22Rv1 (cell line): ENCODE results near the gene RXFP2.

Experiments used
- H3K27ac ChIP-seq: fragments of 450-650 bp; 2 replicates; pipeline ENCODE4 v1.5.1; 2017
- ZFX ChIP-seq: fragments of 450-650 bp; IDR thresholded peaks from 2 replicates; pipeline ENCODE4 v1.6.1; 2017; ENCODE audit warnings: antibody characterized with exemption, borderline replicate concordance
- TF ChIP-seq, protein P1 (sequence below): fragments of 450-650 bp; IDR thresholded peaks from 2 replicates; pipeline ENCODE4 v1.5.1; 2017; ENCODE audit warnings: mild to moderate bottlenecking

RXFP2 gene

DNA sequence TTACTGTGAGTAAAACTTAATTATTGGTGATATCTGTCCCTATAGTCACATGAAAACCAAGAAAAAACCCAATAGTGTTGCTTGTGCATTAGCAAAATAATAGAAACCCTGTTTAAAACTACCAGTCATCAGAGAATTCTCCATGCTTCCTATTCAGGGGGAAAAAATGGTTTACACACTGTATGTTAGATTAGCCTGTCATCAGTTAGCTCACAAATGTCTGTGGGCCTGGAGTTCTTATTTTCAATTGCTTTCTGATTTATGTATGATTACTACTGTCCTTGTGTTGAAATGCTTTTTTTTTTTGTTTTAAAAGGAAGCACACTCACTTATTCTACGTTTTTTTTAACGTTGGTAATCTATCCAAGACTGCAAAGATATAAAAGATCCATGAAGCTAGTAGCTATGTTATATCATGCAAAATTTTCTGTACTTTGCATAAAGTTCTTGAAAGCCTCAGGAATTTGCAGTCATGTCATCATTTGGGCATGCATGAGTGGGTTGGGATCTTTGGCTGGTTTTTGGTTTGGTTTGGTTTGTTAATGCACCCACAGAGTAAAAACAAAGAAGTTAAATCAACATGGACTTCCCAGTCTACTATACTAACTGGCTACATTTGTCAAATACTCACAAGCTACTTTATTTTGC lies 25.9 kb downstream of the RXFP2 start:
- TF ChIP-seq, protein P1, sequence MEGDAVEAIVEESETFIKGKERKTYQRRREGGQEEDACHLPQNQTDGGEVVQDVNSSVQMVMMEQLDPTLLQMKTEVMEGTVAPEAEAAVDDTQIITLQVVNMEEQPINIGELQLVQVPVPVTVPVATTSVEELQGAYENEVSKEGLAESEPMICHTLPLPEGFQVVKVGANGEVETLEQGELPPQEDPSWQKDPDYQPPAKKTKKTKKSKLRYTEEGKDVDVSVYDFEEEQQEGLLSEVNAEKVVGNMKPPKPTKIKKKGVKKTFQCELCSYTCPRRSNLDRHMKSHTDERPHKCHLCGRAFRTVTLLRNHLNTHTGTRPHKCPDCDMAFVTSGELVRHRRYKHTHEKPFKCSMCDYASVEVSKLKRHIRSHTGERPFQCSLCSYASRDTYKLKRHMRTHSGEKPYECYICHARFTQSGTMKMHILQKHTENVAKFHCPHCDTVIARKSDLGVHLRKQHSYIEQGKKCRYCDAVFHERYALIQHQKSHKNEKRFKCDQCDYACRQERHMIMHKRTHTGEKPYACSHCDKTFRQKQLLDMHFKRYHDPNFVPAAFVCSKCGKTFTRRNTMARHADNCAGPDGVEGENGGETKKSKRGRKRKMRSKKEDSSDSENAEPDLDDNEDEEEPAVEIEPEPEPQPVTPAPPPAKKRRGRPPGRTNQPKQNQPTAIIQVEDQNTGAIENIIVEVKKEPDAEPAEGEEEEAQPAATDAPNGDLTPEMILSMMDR: no peak
- no peak for TF ChIP-seq ZFX
- H3K27ac ChIP-seq: no peak overlapping the region

DNA sequence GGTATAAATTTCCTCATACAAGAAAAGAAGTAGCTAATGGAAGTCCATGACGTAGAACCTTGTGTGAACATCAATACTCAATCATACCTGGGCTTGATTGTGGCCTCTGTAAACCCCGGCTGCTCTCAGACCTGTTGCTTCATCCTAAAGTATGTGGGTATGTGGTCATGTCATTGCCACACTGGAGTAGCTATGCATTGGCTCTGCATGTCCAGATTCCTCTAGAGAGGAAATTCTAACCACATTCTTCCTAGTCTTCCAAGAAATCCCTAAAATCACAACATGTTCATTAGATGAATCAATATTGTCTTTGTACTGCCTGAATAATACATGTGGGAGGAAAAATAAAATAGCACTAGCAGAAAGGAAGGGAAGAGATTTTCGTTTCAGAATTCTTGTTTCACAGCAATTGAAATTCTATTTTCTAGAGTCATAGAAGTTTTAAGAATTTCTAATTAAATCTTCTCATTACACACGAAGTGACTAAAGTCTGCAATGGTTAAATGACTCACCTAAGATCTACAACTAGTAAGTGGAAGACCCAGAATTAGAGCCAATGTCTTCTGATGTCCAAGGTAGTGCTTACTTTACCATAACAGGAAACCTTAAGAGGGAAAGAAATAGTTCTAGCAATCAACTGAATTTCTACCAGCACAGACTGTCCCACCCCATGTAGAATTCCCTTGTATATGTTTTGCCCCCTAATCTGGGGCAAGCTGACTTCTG lies 28.0 kb downstream of the RXFP2 start:
- no peak overlapping the region for H3K27ac ChIP-seq
- TF ChIP-seq ZFX: no peak
- TF ChIP-seq, protein P1: no peak

DNA sequence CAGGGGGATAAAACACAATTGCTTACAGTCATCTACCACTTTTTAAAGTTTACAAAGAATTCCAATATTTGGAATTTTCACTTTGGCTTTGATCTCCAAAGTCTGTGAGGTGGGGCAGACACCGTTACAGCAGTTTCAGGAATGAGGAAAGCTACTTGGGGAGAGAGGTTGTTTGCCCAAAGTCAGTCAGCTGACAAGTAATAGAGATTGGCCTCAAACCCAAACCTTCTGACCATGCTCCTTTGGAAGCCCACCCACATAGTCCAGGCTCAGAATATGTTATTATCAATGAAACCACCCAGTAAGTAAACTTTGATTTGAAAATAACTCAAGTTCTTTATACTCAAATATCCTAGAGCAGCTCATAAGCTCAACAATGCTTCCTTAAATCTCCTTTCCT lies 29.0 kb downstream of the RXFP2 start:
- TF ChIP-seq, protein P1: no peak
- no peak for TF ChIP-seq ZFX
- no peak overlapping the region for H3K27ac ChIP-seq

DNA sequence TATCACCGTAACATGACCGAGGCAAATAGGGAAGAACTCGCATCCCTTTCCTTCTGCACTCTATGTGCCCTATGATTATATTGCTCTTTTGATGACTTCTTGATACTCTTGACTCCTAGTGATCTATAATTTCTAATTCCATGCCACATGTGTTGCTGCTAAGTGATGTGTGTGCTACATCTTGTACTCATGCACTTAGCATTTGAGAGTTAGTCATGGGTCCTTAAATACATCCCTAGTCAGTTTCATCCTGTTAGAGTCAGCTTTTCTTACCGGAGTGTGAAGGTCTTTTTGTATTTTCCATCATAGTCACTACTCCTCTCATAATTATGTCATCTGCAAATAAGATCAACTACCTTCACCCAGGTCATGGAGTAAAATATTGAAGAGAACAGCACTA lies 30.2 kb downstream of the RXFP2 start:
- no peak for TF ChIP-seq ZFX
- TF ChIP-seq, protein P1: no peak
- H3K27ac ChIP-seq: no peak overlapping the region

DNA sequence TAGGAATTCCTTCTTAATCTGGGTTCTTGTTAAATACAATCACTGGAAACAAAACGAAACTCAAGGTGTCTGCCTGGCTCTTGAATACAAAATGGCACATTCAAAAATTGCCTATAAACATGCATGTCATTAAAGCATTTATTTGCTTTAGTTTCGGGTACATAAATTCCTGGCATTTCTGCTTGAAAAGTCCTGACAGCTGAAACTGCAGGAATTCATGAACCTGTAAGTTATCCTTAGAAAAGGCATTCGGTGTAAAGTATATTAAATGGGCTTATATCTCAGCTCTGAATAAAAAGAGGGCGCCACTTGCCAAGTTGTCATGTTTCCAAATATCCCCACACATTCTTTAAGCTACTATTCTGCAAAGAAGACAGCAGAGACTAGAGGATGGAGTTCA lies 32.9 kb downstream of the RXFP2 start:
- no peak overlapping the region for H3K27ac ChIP-seq
- no peak for TF ChIP-seq ZFX

DNA sequence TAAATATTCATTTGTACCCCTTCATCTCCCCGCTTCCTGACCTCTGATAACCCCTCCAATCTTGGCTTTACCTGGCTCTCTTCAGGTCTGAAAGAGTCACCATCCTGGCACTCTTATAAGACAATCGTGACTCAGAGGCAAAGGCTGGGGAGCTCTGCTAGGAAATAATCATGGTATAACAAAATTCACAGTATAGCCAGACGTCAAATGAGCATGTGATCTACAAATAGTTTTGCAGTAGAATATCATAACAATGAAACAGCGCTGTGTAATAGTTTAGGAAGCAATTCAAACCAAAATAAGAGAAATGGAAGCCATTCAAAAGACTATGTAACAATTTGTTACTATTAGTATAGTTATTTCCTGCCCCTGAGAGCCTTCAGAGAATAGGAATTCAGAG lies 34.2 kb downstream of the RXFP2 start:
- TF ChIP-seq, protein P1: no peak
- TF ChIP-seq ZFX: no peak

DNA sequence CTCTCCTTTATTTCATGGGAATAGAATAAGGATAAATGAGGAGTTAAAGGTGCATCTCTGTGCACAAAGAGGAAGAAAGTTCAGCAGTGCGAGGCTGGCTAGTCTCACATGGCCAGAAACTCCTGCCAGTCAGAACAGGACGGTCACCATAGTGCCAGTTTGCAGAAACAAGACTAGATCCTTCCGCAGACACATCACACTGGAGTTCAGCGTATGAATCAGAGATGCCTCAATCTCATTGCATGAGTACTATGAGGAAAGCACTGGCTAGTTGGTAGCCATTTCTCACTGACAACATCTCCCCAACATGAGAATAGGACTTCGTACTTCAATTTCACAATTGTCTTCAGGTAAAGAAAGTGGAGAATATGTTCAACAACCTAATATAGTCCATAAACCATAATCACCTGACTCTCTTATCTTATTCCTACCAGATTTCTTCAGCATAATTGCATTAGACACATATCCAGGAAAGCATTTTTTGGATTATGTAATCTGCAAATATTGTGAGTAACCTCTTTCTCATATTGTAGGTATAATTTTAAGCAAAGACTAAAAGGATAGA lies 34.9 kb downstream of the RXFP2 start:
- no peak for TF ChIP-seq ZFX
- TF ChIP-seq, protein P1: no peak
- H3K27ac ChIP-seq: no peak overlapping the region

More for the DNA sequence above, 34.2 kb downstream of the RXFP2 start:
- H3K27ac ChIP-seq: no peak overlapping the region
